NCI-H1436 treated with DMSO at 0.1 percent for 48 hours (cell line): ENCODE data around the gene FNBP1.

Source experiments
- DNase-seq: peaks from one replicate; lab custom pipeline; 2025; lab: John Stamatoyannopoulos, UW

Gene FNBP1

GRCh38 chr9:129889941-129890717, 152.9 kb downstream of the FNBP1 start:
- DNase-seq = no peak

- DNase-seq = no peak
Observed at GRCh38 chr9:129889122-129889940, 153.7 kb downstream of the FNBP1 start.

GRCh38 chr9:129888293-129889121, 154.5 kb downstream of the FNBP1 start:
- DNase-seq = no peak

- no peak for DNase-seq
Observed at GRCh38 chr9:129887334-129888292, 155.4 kb downstream of the FNBP1 start.

- DNase-seq = no peak
Observed at GRCh38 chr9:129886226-129887174, 156.5 kb downstream of the FNBP1 start.

GRCh38 chr9:129885670-129886106, 157.3 kb downstream of the FNBP1 start:
- DNase-seq = no peak

GRCh38 chr9:129885018-129885669, 157.8 kb downstream of the FNBP1 start:
- DNase-seq = no peak

GRCh38 chr9:129884220-129885017, 158.6 kb downstream of the FNBP1 start:
- peak; percentile 59 for DNase-seq

GRCh38 chr9:129881547-129882324, 161.3 kb downstream of the FNBP1 start:
- DNase-seq = no peak

- no peak for DNase-seq
Observed at GRCh38 chr9:129880654-129881546, 162.1 kb downstream of the FNBP1 start.

- DNase-seq = no peak
Observed at GRCh38 chr9:129879991-129880653, 162.9 kb downstream of the FNBP1 start.

GRCh38 chr9:129879103-129879699, 163.8 kb downstream of the FNBP1 start:
- DNase-seq = no peak

- no peak for DNase-seq
Observed at GRCh38 chr9:129878291-129878690, 164.7 kb downstream of the FNBP1 start.

GRCh38 chr9:129876815-129877214, 166.2 kb downstream of the FNBP1 start:
- DNase-seq = no peak

GRCh38 chr9:129875687-129876395, 167.1 kb downstream of the FNBP1 start:
- DNase-seq = no peak
